ENCODE data around the gene SLC25A25. TPM values are rescaled to one million over a fixed set of nuclear protein-coding genes. Genes with fewer than 3 reads are reported as not detected.
"Not testable (repeated sequence)": the region's sequence is repeated elsewhere in the genome, so short reads cannot be mapped to it uniquely, and the experiment has no call there.

SLC25A25 gene
- total RNA-seq, 1 experiment from 2014 or later = 18.5 TPM

- Mint-ChIP-seq H3K4me1 (ENCODE audit: low read depth, unreplicated experiment) (peaks cover 10% of the 10 kb centered on the region), H3K27me3 (ENCODE audit: insufficient read depth, unreplicated experiment) (no peaks in the 10 kb centered on the region), H3K27ac (ENCODE audit: unreplicated experiment) (peak overlapping the region; percentile 100), H3K9me3 (ENCODE audit: unreplicated experiment) (peaks cover 7% of the 10 kb centered on the region), H3K4me3 (ENCODE audit: unreplicated experiment) (peak overlapping the region; percentile 97), H3K36me3 (ENCODE audit: insufficient read depth, unreplicated experiment) (peaks cover 27% of the 10 kb centered on the region)
- POLR2A ChIA-PET = interaction anchor here (0.6 to 1.4 kb wide), 7 partner anchors 11 to 446 kb away, joined by 3 to 8 read pairs (median 4); partner anchors contain the start of genes BBLN, CIZ1, GOLGA2 and NAIF1
- Histone ChIP-seq H3K4me1 (peaks cover 9% of the 10 kb centered on the region; the same call in 1 of the 2 replicates), H3K27me3 (replicated peaks; ENCODE audit: control insufficient read depth, insufficient read depth, low read length) (no peaks in the 10 kb centered on the region), H3K4me3 (ENCODE audit: low read depth, low read length) (peak overlapping the region; percentile 96), H3K36me3 (ENCODE audit: control insufficient read depth, insufficient read depth, low read length) (peaks cover 2% of the 10 kb centered on the region; the same call in 1 of the 2 replicates), H3K9me3 (no peaks in the 10 kb centered on the region)
- TF ChIP-seq CTCF (IDR thresholded peaks at IDR 0.05; ENCODE audit: insufficient read depth in 1 of 2, low read depth in 1 of 2, low read length in 1 of 2, severe bottlenecking in 1 of 2, unreplicated experiment in 1 of 2) = no peak
- BruUV-seq (replicated peaks) = TSS peak; percentile 82
- CTCF ChIA-PET = interaction anchor here (0.5 to 1.6 kb wide), 5 partner anchors 11 to 61 kb away, joined by 3 to 11 read pairs (median 3); partner anchors contain the start of genes BBLN and SLC25A25
- DNase-seq = no peak
- intact Hi-C loops (cut with micrococcal nuclease; ENCODE audit: unreplicated experiment) = loop anchor here (2.0 to 5.0 kb wide), 2 partner anchors 32 to 63 kb away; partner anchors contain the start of genes BBLN and CIZ1
These were observed 61.0 kb downstream of the SLC25A25 start for GRCh38 chr9:128128836-128129590.

- H3K4me1 Mint-ChIP-seq (ENCODE audit: low read depth, unreplicated experiment); CTCF ChIA-PET; H3K4me1 ChIP-seq; H3K9me3 ChIP-seq; H3K36me3 ChIP-seq (ENCODE audit: control insufficient read depth, insufficient read depth, low read length); H3K27me3 ChIP-seq (replicated peaks; ENCODE audit: control insufficient read depth, insufficient read depth, low read length); H3K4me3 Mint-ChIP-seq (ENCODE audit: unreplicated experiment); BruUV-seq (replicated peaks); POLR2A ChIA-PET; H3K4me3 ChIP-seq (ENCODE audit: low read depth, low read length); H3K27ac Mint-ChIP-seq (ENCODE audit: unreplicated experiment); H3K27me3 Mint-ChIP-seq (ENCODE audit: insufficient read depth, unreplicated experiment): not testable (repeated sequence)
- H3K9me3 Mint-ChIP-seq (ENCODE audit: unreplicated experiment) = peaks cover 14% of the 10 kb centered on the region
- DNase-seq = peak; percentile 71 to 73
- TF ChIP-seq CTCF (IDR thresholded peaks at IDR 0.05; ENCODE audit: insufficient read depth in 1 of 2, low read depth in 1 of 2, low read length in 1 of 2, severe bottlenecking in 1 of 2, unreplicated experiment in 1 of 2) = peak in 1 of 2 experiments; percentile 44
- H3K36me3 Mint-ChIP-seq (ENCODE audit: insufficient read depth, unreplicated experiment) = peaks cover 17% of the 10 kb centered on the region
- intact Hi-C loops (cut with micrococcal nuclease; ENCODE audit: unreplicated experiment) = loop anchor here (2.0 to 5.0 kb wide), 2 partner anchors 31 to 62 kb away; partner anchors contain the start of genes BBLN and CIZ1
These were observed 62.1 kb downstream of the SLC25A25 start for GRCh38 chr9:128129976-128130590.

GRCh38 chr9:128130651-128131050 is 62.6 kb downstream of the SLC25A25 start:
- H3K27ac Mint-ChIP-seq (ENCODE audit: unreplicated experiment); BruUV-seq (replicated peaks); H3K4me1 ChIP-seq; H3K4me3 ChIP-seq (ENCODE audit: low read depth, low read length); intact Hi-C loops (cut with micrococcal nuclease; ENCODE audit: unreplicated experiment); POLR2A ChIA-PET; H3K36me3 ChIP-seq (ENCODE audit: control insufficient read depth, insufficient read depth, low read length); H3K4me3 Mint-ChIP-seq (ENCODE audit: unreplicated experiment); H3K9me3 ChIP-seq; H3K4me1 Mint-ChIP-seq (ENCODE audit: low read depth, unreplicated experiment); CTCF ChIA-PET; H3K27me3 ChIP-seq (replicated peaks; ENCODE audit: control insufficient read depth, insufficient read depth, low read length); H3K27me3 Mint-ChIP-seq (ENCODE audit: insufficient read depth, unreplicated experiment): not testable (repeated sequence)
- DNase-seq = peak in 1 of 2 experiments; percentile 15
- Mint-ChIP-seq H3K36me3 (ENCODE audit: insufficient read depth, unreplicated experiment) (peaks cover 13% of the 10 kb centered on the region), H3K9me3 (ENCODE audit: unreplicated experiment) (peaks cover 14% of the 10 kb centered on the region)

GRCh38 chr9:128131346-128131745 is 63.3 kb downstream of the SLC25A25 start:
- H3K4me3 Mint-ChIP-seq (ENCODE audit: unreplicated experiment); POLR2A ChIA-PET; H3K27me3 ChIP-seq (replicated peaks; ENCODE audit: control insufficient read depth, insufficient read depth, low read length); H3K4me1 Mint-ChIP-seq (ENCODE audit: low read depth, unreplicated experiment); H3K9me3 ChIP-seq; DNase-seq; H3K27ac Mint-ChIP-seq (ENCODE audit: unreplicated experiment); H3K27me3 Mint-ChIP-seq (ENCODE audit: insufficient read depth, unreplicated experiment); H3K4me1 ChIP-seq; intact Hi-C loops (cut with micrococcal nuclease; ENCODE audit: unreplicated experiment); BruUV-seq (replicated peaks); CTCF ChIA-PET; H3K36me3 ChIP-seq (ENCODE audit: control insufficient read depth, insufficient read depth, low read length); H3K4me3 ChIP-seq (ENCODE audit: low read depth, low read length): not testable (repeated sequence)
- Mint-ChIP-seq H3K36me3 (ENCODE audit: insufficient read depth, unreplicated experiment) (peaks cover 13% of the 10 kb centered on the region), H3K9me3 (ENCODE audit: unreplicated experiment) (peaks cover 14% of the 10 kb centered on the region)

GRCh38 chr9:128132139-128132538 is 64.1 kb downstream of the SLC25A25 start:
- H3K36me3 ChIP-seq (ENCODE audit: control insufficient read depth, insufficient read depth, low read length); H3K27me3 Mint-ChIP-seq (ENCODE audit: insufficient read depth, unreplicated experiment); H3K4me3 Mint-ChIP-seq (ENCODE audit: unreplicated experiment); DNase-seq; intact Hi-C loops (cut with micrococcal nuclease; ENCODE audit: unreplicated experiment); H3K27me3 ChIP-seq (replicated peaks; ENCODE audit: control insufficient read depth, insufficient read depth, low read length); H3K4me3 ChIP-seq (ENCODE audit: low read depth, low read length); CTCF ChIA-PET; H3K9me3 ChIP-seq; H3K27ac Mint-ChIP-seq (ENCODE audit: unreplicated experiment); H3K4me1 ChIP-seq; BruUV-seq (replicated peaks); H3K4me1 Mint-ChIP-seq (ENCODE audit: low read depth, unreplicated experiment); POLR2A ChIA-PET: not testable (repeated sequence)
- Mint-ChIP-seq H3K9me3 (ENCODE audit: unreplicated experiment) (peaks cover 14% of the 10 kb centered on the region), H3K36me3 (ENCODE audit: insufficient read depth, unreplicated experiment) (peaks cover 13% of the 10 kb centered on the region)

Measured in Caco-2 (cell line).